ENCODE data around the gene NUDT11. TPM values are rescaled to one million over a fixed set of nuclear protein-coding genes. Genes with fewer than 3 reads are reported as not detected.
"Not testable (repeated sequence)": the region's sequence is repeated elsewhere in the genome, so short reads cannot be mapped to it uniquely, and the experiment has no call there.

The NUDT11 gene
- total and polyA plus RNA-seq, 2 of the 13 experiments (the other 11 are each of a cell fraction or from before 2014, with no cell fraction given), result not detected

DNA sequence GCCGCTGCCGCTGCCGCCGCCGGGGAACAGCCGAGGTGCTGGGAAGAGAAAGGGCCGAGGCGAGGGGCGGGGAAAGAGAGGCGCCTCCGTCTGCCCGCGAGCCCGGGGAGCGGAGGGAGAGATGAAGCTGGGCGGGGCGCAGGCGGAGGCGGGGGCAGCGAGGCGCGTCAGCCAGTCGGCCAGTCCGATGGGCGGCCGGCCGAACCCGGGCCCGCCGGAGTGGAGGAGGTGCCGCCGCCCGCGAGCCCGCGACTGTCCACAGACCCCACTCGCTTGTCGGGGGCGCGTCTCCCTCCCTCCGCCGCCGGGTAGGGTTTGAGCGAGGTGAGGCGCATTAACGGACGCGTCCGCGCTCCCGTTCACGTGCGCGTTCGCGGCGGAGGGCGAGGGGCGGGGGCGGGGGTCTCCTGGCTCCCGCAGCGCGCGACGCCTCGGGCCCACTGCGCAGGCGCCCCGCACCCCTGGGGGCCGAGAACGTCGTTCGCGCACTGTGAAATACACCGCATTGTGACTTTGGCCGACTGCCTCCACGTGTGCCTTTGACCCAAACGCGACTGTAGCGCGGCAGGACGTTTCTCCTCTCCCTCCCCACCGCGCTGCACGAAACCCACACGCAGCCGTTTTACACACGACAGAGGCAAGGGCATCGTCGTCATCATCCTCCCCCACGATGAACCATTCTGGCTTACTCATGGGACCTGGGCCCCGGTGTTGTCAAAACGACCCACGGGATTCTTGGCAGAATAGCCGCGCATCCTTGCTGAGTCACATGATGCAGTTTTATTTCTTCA is at the start of gene NUDT11 (continued):
- TF ChIP-seq, protein P1, sequence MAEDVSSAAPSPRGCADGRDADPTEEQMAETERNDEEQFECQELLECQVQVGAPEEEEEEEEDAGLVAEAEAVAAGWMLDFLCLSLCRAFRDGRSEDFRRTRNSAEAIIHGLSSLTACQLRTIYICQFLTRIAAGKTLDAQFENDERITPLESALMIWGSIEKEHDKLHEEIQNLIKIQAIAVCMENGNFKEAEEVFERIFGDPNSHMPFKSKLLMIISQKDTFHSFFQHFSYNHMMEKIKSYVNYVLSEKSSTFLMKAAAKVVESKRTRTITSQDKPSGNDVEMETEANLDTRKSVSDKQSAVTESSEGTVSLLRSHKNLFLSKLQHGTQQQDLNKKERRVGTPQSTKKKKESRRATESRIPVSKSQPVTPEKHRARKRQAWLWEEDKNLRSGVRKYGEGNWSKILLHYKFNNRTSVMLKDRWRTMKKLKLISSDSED (CRISPR knock-in tag; IDR thresholded peaks at IDR 0.05), result no peak
- TF ChIP-seq, protein P2, sequence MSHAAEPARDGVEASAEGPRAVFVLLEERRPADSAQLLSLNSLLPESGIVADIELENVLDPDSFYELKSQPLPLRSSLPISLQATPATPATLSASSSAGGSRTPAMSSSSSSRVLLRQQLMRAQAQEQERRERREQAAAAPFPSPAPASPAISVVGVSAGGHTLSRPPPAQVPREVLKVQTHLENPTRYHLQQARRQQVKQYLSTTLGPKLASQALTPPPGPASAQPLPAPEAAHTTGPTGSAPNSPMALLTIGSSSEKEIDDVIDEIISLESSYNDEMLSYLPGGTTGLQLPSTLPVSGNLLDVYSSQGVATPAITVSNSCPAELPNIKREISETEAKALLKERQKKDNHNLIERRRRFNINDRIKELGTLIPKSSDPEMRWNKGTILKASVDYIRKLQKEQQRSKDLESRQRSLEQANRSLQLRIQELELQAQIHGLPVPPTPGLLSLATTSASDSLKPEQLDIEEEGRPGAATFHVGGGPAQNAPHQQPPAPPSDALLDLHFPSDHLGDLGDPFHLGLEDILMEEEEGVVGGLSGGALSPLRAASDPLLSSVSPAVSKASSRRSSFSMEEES (CRISPR knock-in tag; IDR thresholded peaks at IDR 0.05), result no peak
- no peak for TF ChIP-seq NRL (CRISPR knock-in tag; IDR thresholded peaks at IDR 0.05; ENCODE audit: borderline replicate concordance)
- TF ChIP-seq XBP1 (CRISPR knock-in tag; IDR thresholded peaks at IDR 0.05), result no peak
- TF ChIP-seq ZNF333 (CRISPR knock-in tag; IDR thresholded peaks at IDR 0.05; ENCODE audit: borderline replicate concordance), result no peak
- TF ChIP-seq KMT2B (CRISPR knock-in tag; IDR thresholded peaks at IDR 0.05), result no peak
- TF ChIP-seq ZNF562 (CRISPR knock-in tag; IDR thresholded peaks at IDR 0.05; ENCODE audit: borderline replicate concordance), result no peak

DNA sequence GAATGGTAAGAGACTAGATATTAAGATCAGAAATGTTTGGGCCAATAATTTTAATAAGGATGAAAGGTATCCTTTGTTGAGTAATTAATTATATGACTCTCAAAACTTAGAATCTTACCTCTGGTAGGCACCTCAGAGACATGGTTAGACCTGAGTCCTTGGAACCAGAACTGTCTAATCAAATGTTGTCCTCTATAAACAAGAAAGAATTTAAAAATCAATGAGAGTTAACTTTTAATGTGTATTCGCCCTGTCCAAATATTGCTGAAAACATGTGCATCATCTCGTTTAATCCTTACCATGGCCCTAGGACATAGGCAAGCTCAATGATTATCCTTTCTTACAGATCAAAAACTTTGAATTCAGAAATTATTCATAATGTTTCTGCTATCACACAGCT is 24.0 kb upstream of the NUDT11 start:
- Histone ChIP-seq H4K20me1 (ENCODE audit: insufficient read depth, low read length) (no peaks in the 10 kb centered on the region), H3K27me3 (ENCODE audit: control insufficient read depth in 1 of 2, insufficient read depth in 2 of 2, low read length in 2 of 2) (no peaks in the 10 kb centered on the region), H3K79me2 (ENCODE audit: insufficient read depth, low read length) (no peaks in the 10 kb centered on the region), H3K4me1 (ENCODE audit: insufficient read depth, low read length) (no peaks in the 10 kb centered on the region), H3K27ac (ENCODE audit: extremely low read length, insufficient read depth, low read length) (no peak overlapping the region), H3K4me2 (ENCODE audit: low read depth, low read length) (no peak overlapping the region), H3K9ac (ENCODE audit: insufficient read depth, low read depth, low read length) (no peak overlapping the region), H3K9me3 (ENCODE audit: low read length) (no peaks in the 10 kb centered on the region), H3K4me3 (replicated peaks in 1 of 3; ENCODE audit: insufficient read depth in 1 of 3, low read depth in 2 of 3, low read length in 3 of 3) (no peak overlapping the region), H2AFZ (ENCODE audit: low read length) (no peak overlapping the region), H3K36me3 (replicated peaks in 1 of 2; ENCODE audit: control insufficient read depth in 1 of 2, insufficient read depth in 2 of 2, low read length in 2 of 2) (no peaks in the 10 kb centered on the region)
- ATAC-seq, result no peak
- FAIRE-seq, result no peak
- whole genome bisulfite sequencing (ENCODE audit: low lambda C conversion rate), result 3% methylated on average over 2 of the region's 2 CpGs
- TF ChIP-seq PHF21A (CRISPR knock-in tag; IDR thresholded peaks at IDR 0.05) (no peak), CBX1 (IDR thresholded peaks at IDR 0.05; ENCODE audit: low read depth) (no peak), AGO2 (optimal IDR thresholded peaks at IDR 0.05; ENCODE audit: low read depth, low read length) (no peak), ZNF550 (CRISPR knock-in tag; IDR thresholded peaks at IDR 0.05; ENCODE audit: borderline replicate concordance) (no peak), ZMYM2 (CRISPR knock-in tag; IDR thresholded peaks at IDR 0.05) (no peak), EZH2 (conservative IDR thresholded peaks at IDR 0.05; ENCODE audit: low read depth, low read length) (no peak)
- no TSS peak for BruUV-seq (replicated peaks)
- POLR2A ChIA-PET, result no interaction called here
- intact Hi-C loops (cut with micrococcal nuclease; ENCODE audit: unreplicated experiment), result no loop called here
- DNase-seq (ENCODE audit: low spot score), result no peak
- in situ Hi-C loops (cut with HindIII; ENCODE audit: extremely low pct_ligation_motif_present, low pct_unique_long_range_greater_than_20kb), result no loop called here
- CTCF ChIA-PET (ENCODE audit: low intra/inter-chr PET ratio, low total read pairs), result no interaction called here

DNA sequence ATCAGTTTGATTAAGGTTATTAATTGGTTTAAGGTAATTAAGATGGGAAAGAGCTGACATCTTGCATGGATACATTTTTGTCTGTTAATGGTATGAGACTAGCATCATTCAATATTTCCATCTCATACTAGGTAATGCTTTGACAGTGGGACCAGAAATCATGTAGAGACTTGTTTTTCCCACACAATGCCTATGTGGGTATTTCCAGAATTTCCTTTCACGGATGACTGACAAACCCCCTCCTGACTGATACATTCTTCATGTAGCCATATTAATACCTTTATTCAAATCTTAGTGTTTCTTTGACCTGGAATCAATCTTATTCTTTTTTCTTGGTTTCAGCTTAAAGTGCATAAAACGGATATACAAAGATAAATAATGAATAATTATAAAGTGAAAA is 22.7 kb upstream of the NUDT11 start:
- H4K20me1 ChIP-seq (ENCODE audit: insufficient read depth, low read length); intact Hi-C loops (cut with micrococcal nuclease; ENCODE audit: unreplicated experiment); H3K4me2 ChIP-seq (ENCODE audit: low read depth, low read length); H3K9me3 ChIP-seq (ENCODE audit: low read length); POLR2A ChIA-PET; BruUV-seq (replicated peaks); H3K36me3 ChIP-seq (replicated peaks in 1 of 2; ENCODE audit: control insufficient read depth in 1 of 2, insufficient read depth in 2 of 2, low read length in 2 of 2); H3K9ac ChIP-seq (ENCODE audit: insufficient read depth, low read depth, low read length); CTCF ChIA-PET (ENCODE audit: low intra/inter-chr PET ratio, low total read pairs); H2AFZ ChIP-seq (ENCODE audit: low read length); H3K27ac ChIP-seq (ENCODE audit: extremely low read length, insufficient read depth, low read length); H3K27me3 ChIP-seq (ENCODE audit: control insufficient read depth in 1 of 2, insufficient read depth in 2 of 2, low read length in 2 of 2); ATAC-seq; in situ Hi-C loops (cut with HindIII; ENCODE audit: extremely low pct_ligation_motif_present, low pct_unique_long_range_greater_than_20kb); DNase-seq (ENCODE audit: low spot score); H3K4me3 ChIP-seq (replicated peaks in 1 of 3; ENCODE audit: insufficient read depth in 1 of 3, low read depth in 2 of 3, low read length in 3 of 3); FAIRE-seq; H3K4me1 ChIP-seq (ENCODE audit: insufficient read depth, low read length); H3K79me2 ChIP-seq (ENCODE audit: insufficient read depth, low read length): not testable (repeated sequence)
- WGBS (ENCODE audit: low lambda C conversion rate), result 3% methylated on average over 2 of the region's 2 CpGs
